CD14-positive monocyte (primary cell): ENCODE results near the gene HDAC4. TPM values are rescaled to one million over a fixed set of nuclear protein-coding genes. Genes with fewer than 3 reads are reported as not detected.
A peak's percentile ranks its signal among the peaks of the same experiment; 100 is the strongest.

Experiments
- DNase-seq, 3 donors: peaks; one replicate each; pipeline ENCODE4 v3.0.0-alpha.2; 2011 to 2022
- H2AFZ ChIP-seq: 2 replicates; pipeline ENCODE4 v1.6.0; 2012; ENCODE audit warnings: mild to moderate bottlenecking, low read depth, low read length, inconsistent platforms; ENCODE audit not compliant: insufficient read depth, poor library complexity, severe bottlenecking
- H3K27ac ChIP-seq, 2 donors: 1 replicate in 1 of 2; 2 replicates in 1 of 2; pipeline ENCODE4 v1.5.1; 2012 to 2013; ENCODE audit warnings: low read length in 2 of 2, control low read depth in 1 of 2, inconsistent platforms in 1 of 2, low read depth in 1 of 2, mild to moderate bottlenecking in 1 of 2
- H3K27me3 ChIP-seq, 2 donors: one replicate each; pipeline versions ENCODE4 v1.6.0 to v1.6.1; 2011 to 2013; ENCODE audit warnings: low read length in 2 of 2; ENCODE audit not compliant: control insufficient read depth in 2 of 2, insufficient read depth in 2 of 2
- H3K36me3 ChIP-seq, 2 donors: replicated peaks in 1 of 2; 1 replicate in 1 of 2; 2 replicates in 1 of 2; pipeline versions ENCODE4 v1.5.1 to v1.6.1; 2012 to 2013; ENCODE audit warnings: low read length in 2 of 2, control low read depth in 1 of 2, inconsistent platforms in 1 of 2, mild to moderate bottlenecking in 1 of 2; ENCODE audit not compliant: insufficient read depth in 2 of 2, control insufficient read depth in 1 of 2
- H3K4me1 ChIP-seq, 2 donors: 1 replicate in 1 of 2; 2 replicates in 1 of 2; pipeline versions ENCODE4 v1.5.1 to v1.6.1; 2012 to 2013; ENCODE audit warnings: low read length in 2 of 2, control low read depth in 1 of 2, inconsistent platforms in 1 of 2, mild to moderate bottlenecking in 1 of 2, moderate library complexity in 1 of 2; ENCODE audit not compliant: insufficient read depth in 2 of 2, control insufficient read depth in 1 of 2
- H3K4me2 ChIP-seq: replicated peaks from 2 replicates; pipeline ENCODE3; 2012; ENCODE audit warnings: low read length, moderate library complexity, mild to moderate bottlenecking; ENCODE audit not compliant: poor library complexity, severe bottlenecking; ENCODE audit errors: extremely low read depth
- H3K4me3 ChIP-seq, 3 experiments: fragments of 200-600 bp in 1 of 3; sonication (generic) in 1 of 3; replicated peaks in 1 of 3; 1 replicate in 2 of 3; 2 replicates in 1 of 3; pipeline ENCODE4 v1.5.1; 2011 to 2013; ENCODE audit warnings: low read length in 3 of 3, mild to moderate bottlenecking in 3 of 3, control low read depth in 2 of 3, low read depth in 2 of 3, inconsistent platforms in 1 of 3, moderate library complexity in 1 of 3
- H3K79me2 ChIP-seq: 2 replicates; pipeline ENCODE4 v1.6.0; 2012; ENCODE audit warnings: mild to moderate bottlenecking, control low read depth, inconsistent platforms, low read length, moderate library complexity; ENCODE audit not compliant: insufficient read depth
- H3K9ac ChIP-seq: 2 replicates; pipeline ENCODE4 v1.6.0; 2017; ENCODE audit warnings: low read length, mild to moderate bottlenecking; ENCODE audit not compliant: insufficient read depth, poor library complexity, severe bottlenecking
- H3K9me3 ChIP-seq, 2 donors: replicated peaks in 1 of 2; 1 replicate in 1 of 2; 2 replicates in 1 of 2; pipeline versions ENCODE4 v1.5.1 to v1.6.1; 2012 to 2013; ENCODE audit warnings: low read length in 2 of 2, control low read depth in 1 of 2; ENCODE audit not compliant: control insufficient read depth in 1 of 2, insufficient read depth in 1 of 2
- H4K20me1 ChIP-seq: 2 replicates; pipeline ENCODE4 v1.6.0; 2012; ENCODE audit warnings: mild to moderate bottlenecking, low read length, control low read depth, moderate library complexity; ENCODE audit not compliant: insufficient read depth
- H3K27ac Mint-ChIP-seq, 7 donors: one replicate each; pipeline ENCODE4 v1.8.0; 2020; ENCODE audit warnings: mild to moderate bottlenecking in 7 of 7, mixed read lengths in 7 of 7, moderate library complexity in 6 of 7, inconsistent platforms in 2 of 7
- H3K27me3 Mint-ChIP-seq, 3 donors: one replicate each; pipeline ENCODE4 v1.8.0; 2021 to 2022; ENCODE audit warnings: low read depth in 3 of 3, mild to moderate bottlenecking in 3 of 3, mixed read lengths in 3 of 3, moderate library complexity in 3 of 3, inconsistent platforms in 1 of 3
- H3K36me3 Mint-ChIP-seq, 2 donors: one replicate each; pipeline ENCODE4 v1.8.0; 2020; ENCODE audit warnings: mixed read lengths in 2 of 2, inconsistent platforms in 1 of 2, mild to moderate bottlenecking in 1 of 2
- H3K4me1 Mint-ChIP-seq: one replicate; pipeline ENCODE4 v1.8.0; 2020; ENCODE audit warnings: mild to moderate bottlenecking, mixed read lengths
- H3K4me3 Mint-ChIP-seq, 2 donors: one replicate each; pipeline ENCODE4 v1.8.0; 2020; ENCODE audit warnings: mild to moderate bottlenecking in 2 of 2, mixed read lengths in 2 of 2, moderate library complexity in 1 of 2
- H3K9me3 Mint-ChIP-seq, 7 donors: one replicate each; pipeline ENCODE4 v1.8.0; 2020 to 2022; ENCODE audit warnings: mixed read lengths in 7 of 7, mild to moderate bottlenecking in 6 of 7, moderate library complexity in 6 of 7, inconsistent platforms in 2 of 7
- CTCF ChIP-seq: fragments of 200-600 bp; IDR thresholded peaks from one replicate; pipeline ENCODE4 v1.8.0; 2022; ENCODE audit warnings: antibody characterized with exemption, mild to moderate bottlenecking
- WGBS: methylation state at CpG from one replicate; pipeline ENCODE4 v1.1.5; 2013; ENCODE audit warnings: missing lambda C conversion rate; ENCODE audit not compliant: insufficient coverage; 5-methylcytosine and 5-hydroxymethylcytosine counted together
- intact Hi-C, 2 donors: fragments of 100-400 bp; cut with micrococcal nuclease; formaldehyde crosslinking; loops; one replicate each; pipeline versions ENCODE4 v1.15.0 to v1.15.1; 2023
- polyA plus RNA-seq, 3 donors: library from polyadenylated mRNA; depleted of rRNA in 1 of 3; unstranded in 2 of 3; stranded (reverse) in 1 of 3; fragments of 300-500 nt in 2 of 3; fragments of >200 nt in 1 of 3; fragmentation: Illumina TruSeq in 2 of 3; gene quantifications; 1 replicate in 2 of 3; 2 replicates in 1 of 3; pipeline ENCODE4 v1.2.3, GENCODE V29; 2012 to 2021

HDAC4 gene
- polyA plus RNA-seq, 3 donors = 3.3 to 23.0 (median 4.5) TPM

DNA sequence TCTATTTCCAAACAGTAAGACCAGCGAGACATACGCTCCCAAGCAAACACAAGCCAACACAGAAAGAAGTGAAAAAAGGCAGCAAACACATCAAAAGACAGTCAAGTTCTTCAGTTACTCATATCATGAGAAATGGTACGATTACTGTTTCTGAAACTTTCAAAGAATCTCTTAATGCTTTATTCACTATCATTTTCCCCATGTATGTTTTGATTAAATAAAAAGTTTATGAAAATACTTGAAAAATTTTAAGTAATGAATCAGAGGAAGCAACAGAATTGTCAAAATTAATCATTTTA lies 114.9 kb downstream of the HDAC4 start:
- H3K36me3 ChIP-seq = no peaks in the 10 kb centered on the region
- H3K4me3 ChIP-seq = peak overlapping the region in 1 of 3 experiments; percentile 68
- peaks cover 38 to 54% of the 10 kb centered on the region in 2 donors for H3K4me1 ChIP-seq
- H3K27ac Mint-ChIP-seq = peak overlapping the region in 5 of 7 donors; percentile 68 to 94 (median 82)
- H3K27me3 ChIP-seq = no peaks in the 10 kb centered on the region
- H3K27me3 Mint-ChIP-seq = peaks cover 0 to 5% (median 4%) of the 10 kb centered on the region in 3 donors
- peak overlapping the region; percentile 86 for H3K4me2 ChIP-seq
- intact Hi-C loops = no loop called here
- no peaks in the 10 kb centered on the region for H3K9me3 ChIP-seq
- no peak for TF ChIP-seq CTCF
- peak overlapping the region; percentile 75 to 87 for H3K4me3 Mint-ChIP-seq
- H2AFZ ChIP-seq = no peak overlapping the region
- no peak overlapping the region for H3K9ac ChIP-seq
- peaks cover 55% of the 10 kb centered on the region for H3K4me1 Mint-ChIP-seq
- H3K36me3 Mint-ChIP-seq = peaks cover 5 to 7% of the 10 kb centered on the region in 2 donors
- no peak for DNase-seq
- peaks cover 82% of the 10 kb centered on the region for H3K79me2 ChIP-seq
- 64% methylated on average over 2 of the region's 3 CpGs for WGBS
- peaks cover 9% of the 10 kb centered on the region for H4K20me1 ChIP-seq
- peak overlapping the region in 1 of 2 donors; percentile 82 for H3K27ac ChIP-seq
- no peaks in the 10 kb centered on the region for H3K9me3 Mint-ChIP-seq

DNA sequence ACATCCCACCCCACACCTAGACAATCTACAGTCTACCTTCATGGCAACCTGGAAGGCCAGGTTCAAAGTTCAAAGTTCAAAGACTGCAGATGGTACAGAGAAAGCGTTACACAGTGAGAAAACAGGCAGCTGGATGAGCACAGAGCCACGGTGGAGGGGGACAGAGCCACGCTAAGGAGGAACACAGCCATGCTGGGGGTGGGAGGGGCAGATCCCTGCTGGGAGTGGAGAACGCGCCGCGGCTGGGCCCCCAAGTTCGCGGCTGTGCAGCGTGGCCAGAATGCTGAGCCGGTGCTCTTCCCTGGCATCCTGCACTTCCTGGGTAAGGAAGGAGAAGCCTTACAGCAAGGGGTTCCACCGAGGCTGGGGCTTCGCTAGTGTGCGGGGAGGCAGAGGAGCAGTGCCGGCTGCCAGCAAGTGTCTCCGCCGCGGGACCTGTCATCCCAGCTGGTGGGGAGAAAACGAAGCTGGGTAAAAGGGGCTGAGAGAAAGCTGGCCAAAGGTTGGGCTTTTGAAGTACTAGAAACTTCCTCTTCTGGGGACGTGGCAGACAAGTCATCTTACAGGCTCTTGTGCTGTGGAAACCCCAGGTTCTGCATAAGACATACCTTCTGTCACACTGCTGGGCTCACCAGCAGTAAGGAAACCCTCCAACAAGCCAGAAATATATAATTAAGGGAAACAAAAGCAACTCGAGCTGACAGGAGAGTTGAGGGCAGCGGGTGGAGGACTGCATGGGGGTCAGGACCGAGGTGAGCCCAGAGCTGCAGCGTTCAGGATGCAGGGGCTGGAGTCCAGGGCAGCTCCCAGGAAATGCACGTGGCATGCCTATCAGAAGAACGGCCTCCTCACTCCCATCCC lies 115.5 kb downstream of the HDAC4 start:
- 14% methylated on average over 25 of the region's 26 CpGs for WGBS
- Histone ChIP-seq H3K27ac (peak overlapping the region; percentile 65 to 82), H3K9me3 (no peaks in the 10 kb centered on the region), H2AFZ (peak overlapping the region; percentile 86), H3K27me3 (no peaks in the 10 kb centered on the region), H3K79me2 (peaks cover 78% of the 10 kb centered on the region), H3K4me3 (peak overlapping the region; percentile 28 to 68 (median 40)), H3K36me3 (no peaks in the 10 kb centered on the region), H3K4me2 (peak overlapping the region; percentile 86), H3K4me1 (peaks cover 41 to 56% of the 10 kb centered on the region in 2 donors), H3K9ac (peak overlapping the region; percentile 63), H4K20me1 (peaks cover 9% of the 10 kb centered on the region)
- TF ChIP-seq CTCF = no peak
- Mint-ChIP-seq H3K9me3 (no peaks in the 10 kb centered on the region), H3K4me1 (peaks cover 54% of the 10 kb centered on the region), H3K27me3 (peaks cover 0 to 5% (median 4%) of the 10 kb centered on the region in 3 donors), H3K4me3 (peak overlapping the region; percentile 75 to 87), H3K27ac (peak overlapping the region; percentile 68 to 94 (median 82)), H3K36me3 (peaks cover 5 to 7% of the 10 kb centered on the region in 2 donors)
- intact Hi-C loops = no loop called here
- DNase-seq = peak; percentile 75 to 89 (median 78)
